ENCODE data around the gene CETP. TPM values are rescaled to one million over a fixed set of nuclear protein-coding genes. Genes with fewer than 3 reads are reported as not detected.

The CETP gene
- total RNA-seq, 4 donors from 2014 or later: not detected

GRCh38 chr16:56923481-56924091 is 38.2 kb upstream of the CETP start:
- DNase-seq (no peak), ATAC-seq (no peak)
- TF ChIP-seq CTCF (IDR thresholded peaks at IDR 0.05 in 4 of 5, conservative IDR thresholded peaks at IDR 0.05 in 1 of 5) (no peak), POLR2A (IDR thresholded peaks at IDR 0.05) (no peak)
- no peaks in the 10 kb centered on the region for H3K36me3 ChIP-seq
- intact Hi-C loops (cut with DNase I; ENCODE audit: low total_unique reads) (no loop called here), in situ Hi-C loops (cut with MboI; ENCODE audit: low sequenced_read_pairs in 4 of 4) (no loop called here)
- no peak overlapping the region for H3K27ac ChIP-seq
- H3K9me3 ChIP-seq: no peaks in the 10 kb centered on the region
- H3K4me1 ChIP-seq: no peaks in the 10 kb centered on the region
- H3K4me3 ChIP-seq: no peak overlapping the region
- H3K27me3 ChIP-seq: no peaks in the 10 kb centered on the region

- Histone ChIP-seq H3K27me3 (no peaks in the 10 kb centered on the region), H3K4me1 (peaks cover 6 to 8% of the 10 kb centered on the region in 2 donors), H3K27ac (no peak overlapping the region), H3K4me3 (no peak overlapping the region), H3K36me3 (no peaks in the 10 kb centered on the region), H3K9me3 (no peaks in the 10 kb centered on the region)
- intact Hi-C loops (cut with DNase I; ENCODE audit: low total_unique reads) (no loop called here), in situ Hi-C loops (cut with MboI; ENCODE audit: low sequenced_read_pairs in 4 of 4) (no loop called here)
- ATAC-seq: no peak
- no peak for DNase-seq
- TF ChIP-seq CTCF (IDR thresholded peaks at IDR 0.05 in 4 of 5, conservative IDR thresholded peaks at IDR 0.05 in 1 of 5): no peak
- no peak for TF ChIP-seq POLR2A (IDR thresholded peaks at IDR 0.05)
These were observed 34.3 kb upstream of the CETP start for GRCh38 chr16:56927471-56927870.

- H3K9me3 ChIP-seq: no peaks in the 10 kb centered on the region
- no peak for ATAC-seq
These were observed 32.1 kb upstream of the CETP start for GRCh38 chr16:56929639-56930038.

GRCh38 chr16:56930486-56931270 is 31.1 kb upstream of the CETP start:
- in situ Hi-C loops (cut with MboI; ENCODE audit: low sequenced_read_pairs in 4 of 4): no loop called here
- DNase-seq (no peak), ATAC-seq (no peak)
- H3K27ac ChIP-seq: peak overlapping the region; percentile 96 to 100 (median 98)
- H3K4me1 ChIP-seq: peaks cover 27 to 32% of the 10 kb centered on the region in 2 donors
- TF ChIP-seq POLR2A (IDR thresholded peaks at IDR 0.05) (no peak), CTCF (IDR thresholded peaks at IDR 0.05 in 4 of 5, conservative IDR thresholded peaks at IDR 0.05 in 1 of 5) (no peak)
- peaks cover 0 to 6% of the 10 kb centered on the region in 2 donors for H3K36me3 ChIP-seq
- no peaks in the 10 kb centered on the region for H3K9me3 ChIP-seq
- no peak overlapping the region for H3K4me3 ChIP-seq
- no peaks in the 10 kb centered on the region for H3K27me3 ChIP-seq
- intact Hi-C loops (cut with DNase I; ENCODE audit: low total_unique reads): loop anchor here (2.0 to 10.0 kb wide), 6 partner anchors 57 to 516 kb away; partner anchors contain the start of genes CIAPIN1, COQ9, MT1X and NLRC5

More at GRCh38 chr16:56929639-56930038, 32.1 kb upstream of the CETP start:
- Histone ChIP-seq H3K4me3 (no peak overlapping the region), H3K4me1 (peaks cover 16 to 21% of the 10 kb centered on the region in 2 donors), H3K27me3 (no peaks in the 10 kb centered on the region), H3K27ac (no peak overlapping the region), H3K36me3 (no peaks in the 10 kb centered on the region)
- intact Hi-C loops (cut with DNase I; ENCODE audit: low total_unique reads) (loop anchor here (2.0 to 10.0 kb wide), 6 partner anchors 58 to 517 kb away; partner anchors contain the start of genes CIAPIN1, COQ9, MT1X and NLRC5), in situ Hi-C loops (cut with MboI; ENCODE audit: low sequenced_read_pairs in 4 of 4) (no loop called here)
- TF ChIP-seq CTCF (IDR thresholded peaks at IDR 0.05 in 4 of 5, conservative IDR thresholded peaks at IDR 0.05 in 1 of 5) (no peak), POLR2A (IDR thresholded peaks at IDR 0.05) (no peak)
- no peak for DNase-seq
